HEK293 (cell line): ENCODE data around the gene MATR3.

Source experiments
- KLF16 ChIP-seq: fragments of 450-650 bp; formaldehyde crosslinking; IDR thresholded peaks from 2 replicates; pipeline ENCODE4 v1.5.1; 2017; ENCODE audit warnings: missing biosample characterization, missing genetic modification characterization
- MEIS1 ChIP-seq: sonication (generic); formaldehyde crosslinking; IDR thresholded peaks from 2 replicates; pipeline ENCODE4 v1.8.1; 2022; ENCODE audit warnings: missing genetic modification reagents, mild to moderate bottlenecking, borderline replicate concordance
- OSR2 ChIP-seq: fragments of 450-650 bp; formaldehyde crosslinking; IDR thresholded peaks from 2 replicates; pipeline ENCODE4 v1.5.1; 2016; ENCODE audit warnings: missing biosample characterization, missing genetic modification characterization
- SCRT2 ChIP-seq: fragments of 450-650 bp; formaldehyde crosslinking; IDR thresholded peaks from 2 replicates; pipeline ENCODE4 v1.5.1; 2016; ENCODE audit warnings: missing biosample characterization, missing genetic modification characterization
- SP3 ChIP-seq: fragments of 450-650 bp; formaldehyde crosslinking; IDR thresholded peaks from 2 replicates; pipeline ENCODE4 v1.5.1; 2016; ENCODE audit warnings: missing biosample characterization, missing genetic modification characterization
- YY1 ChIP-seq: fragments of 450-650 bp; formaldehyde crosslinking; IDR thresholded peaks from 2 replicates; pipeline ENCODE4 v1.5.1; 2018; ENCODE audit warnings: missing biosample characterization, missing genetic modification characterization
- ZBTB20 ChIP-seq: fragments of 450-650 bp; formaldehyde crosslinking; IDR thresholded peaks from 2 replicates; pipeline ENCODE4 v1.5.1; 2016; ENCODE audit warnings: missing biosample characterization, missing genetic modification characterization
- ZNF2 ChIP-seq: fragments of 450-650 bp; formaldehyde crosslinking; IDR thresholded peaks from 2 replicates; pipeline ENCODE4 v1.5.1; 2016; ENCODE audit warnings: missing biosample characterization, missing genetic modification characterization
- ZNF223 ChIP-seq: fragments of 450-650 bp; formaldehyde crosslinking; IDR thresholded peaks from 2 replicates; pipeline ENCODE4 v1.5.1; 2016; ENCODE audit warnings: missing biosample characterization, missing genetic modification characterization
- ZNF37A ChIP-seq: fragments of 450-650 bp; IDR thresholded peaks from 2 replicates; pipeline ENCODE4 v1.5.1; 2018; ENCODE audit warnings: missing biosample characterization, missing genetic modification characterization
- ZNF416 ChIP-seq: fragments of 450-650 bp; formaldehyde crosslinking; IDR thresholded peaks from 2 replicates; pipeline ENCODE4 v1.5.1; 2016; ENCODE audit warnings: missing biosample characterization, missing genetic modification characterization
- ZNF501 ChIP-seq: fragments of 450-650 bp; formaldehyde crosslinking; IDR thresholded peaks from 2 replicates; pipeline ENCODE4 v1.5.1; 2016; ENCODE audit warnings: missing biosample characterization, missing genetic modification characterization
- ZNF548 ChIP-seq: fragments of 450-650 bp; formaldehyde crosslinking; IDR thresholded peaks from 2 replicates; pipeline ENCODE4 v1.5.1; 2016; ENCODE audit warnings: missing biosample characterization, missing genetic modification characterization
- ZNF560 ChIP-seq: fragments of 450-650 bp; formaldehyde crosslinking; IDR thresholded peaks from 2 replicates; pipeline ENCODE4 v1.5.1; 2017; ENCODE audit warnings: missing biosample characterization, missing genetic modification characterization, borderline replicate concordance
- ZNF571 ChIP-seq: fragments of 450-650 bp; formaldehyde crosslinking; IDR thresholded peaks from 2 replicates; pipeline ENCODE4 v1.5.0; 2017; ENCODE audit warnings: missing biosample characterization, missing genetic modification characterization
- ZNF585B ChIP-seq: fragments of 450-650 bp; formaldehyde crosslinking; IDR thresholded peaks from 2 replicates; pipeline ENCODE4 v1.5.1; 2016; ENCODE audit warnings: missing biosample characterization, missing genetic modification characterization
- ZNF624 ChIP-seq: fragments of 450-650 bp; formaldehyde crosslinking; IDR thresholded peaks from 2 replicates; pipeline ENCODE4 v1.5.1; 2017; ENCODE audit warnings: missing biosample characterization, missing genetic modification characterization
- ZNF658 ChIP-seq: fragments of 450-650 bp; formaldehyde crosslinking; IDR thresholded peaks from 2 replicates; pipeline ENCODE4; 2016; ENCODE audit warnings: missing biosample characterization, missing genetic modification characterization
- ZNF660 ChIP-seq: fragments of 450-650 bp; IDR thresholded peaks from 2 replicates; pipeline ENCODE4 v1.5.1; 2018; ENCODE audit warnings: missing biosample characterization, mild to moderate bottlenecking, missing genetic modification characterization
- ZNF747 ChIP-seq: fragments of 450-650 bp; formaldehyde crosslinking; IDR thresholded peaks from 2 replicates; pipeline ENCODE4 v1.5.1; 2016; ENCODE audit warnings: missing biosample characterization, missing genetic modification characterization
- ZNF76 ChIP-seq: fragments of 450-650 bp; formaldehyde crosslinking; IDR thresholded peaks from 2 replicates; pipeline ENCODE4; 2016; ENCODE audit warnings: low read depth, missing biosample characterization, missing genetic modification characterization, borderline replicate concordance
- ZNF830 ChIP-seq: fragments of 450-650 bp; IDR thresholded peaks from 2 replicates; pipeline ENCODE4 v1.5.0; 2018; ENCODE audit warnings: missing biosample characterization, missing genetic modification characterization, low read depth, mild to moderate bottlenecking, moderate library complexity
- ZSCAN16 ChIP-seq: fragments of 450-650 bp; formaldehyde crosslinking; IDR thresholded peaks from 2 replicates; pipeline ENCODE4 v1.5.1; 2016; ENCODE audit warnings: missing biosample characterization, missing genetic modification characterization
- TF ChIP-seq, protein P1 (sequence below): fragments of 450-650 bp; formaldehyde crosslinking; IDR thresholded peaks from 2 replicates; pipeline ENCODE4 v1.5.1; 2016; ENCODE audit warnings: missing biosample characterization, missing genetic modification characterization
- TF ChIP-seq, protein P2 (sequence below): fragments of 450-650 bp; formaldehyde crosslinking; IDR thresholded peaks from 2 replicates; pipeline ENCODE4 v1.5.1; 2016; ENCODE audit warnings: missing biosample characterization, missing genetic modification characterization, borderline replicate concordance
- TF ChIP-seq, protein P3 (sequence below): fragments of 450-650 bp; formaldehyde crosslinking; IDR thresholded peaks from 2 replicates; pipeline ENCODE4 v1.5.1; 2017; ENCODE audit warnings: missing biosample characterization, missing genetic modification characterization
- TF ChIP-seq, protein P4 (sequence below): fragments of 450-650 bp; formaldehyde crosslinking; IDR thresholded peaks from 2 replicates; pipeline ENCODE4 v1.5.1; 2016; ENCODE audit warnings: missing biosample characterization, missing genetic modification characterization
- TF ChIP-seq, protein P5 (sequence below): fragments of 450-650 bp; formaldehyde crosslinking; IDR thresholded peaks from 2 replicates; pipeline ENCODE4 v1.5.1; 2016; ENCODE audit warnings: missing biosample characterization, missing genetic modification characterization

The MATR3 gene

DNA sequence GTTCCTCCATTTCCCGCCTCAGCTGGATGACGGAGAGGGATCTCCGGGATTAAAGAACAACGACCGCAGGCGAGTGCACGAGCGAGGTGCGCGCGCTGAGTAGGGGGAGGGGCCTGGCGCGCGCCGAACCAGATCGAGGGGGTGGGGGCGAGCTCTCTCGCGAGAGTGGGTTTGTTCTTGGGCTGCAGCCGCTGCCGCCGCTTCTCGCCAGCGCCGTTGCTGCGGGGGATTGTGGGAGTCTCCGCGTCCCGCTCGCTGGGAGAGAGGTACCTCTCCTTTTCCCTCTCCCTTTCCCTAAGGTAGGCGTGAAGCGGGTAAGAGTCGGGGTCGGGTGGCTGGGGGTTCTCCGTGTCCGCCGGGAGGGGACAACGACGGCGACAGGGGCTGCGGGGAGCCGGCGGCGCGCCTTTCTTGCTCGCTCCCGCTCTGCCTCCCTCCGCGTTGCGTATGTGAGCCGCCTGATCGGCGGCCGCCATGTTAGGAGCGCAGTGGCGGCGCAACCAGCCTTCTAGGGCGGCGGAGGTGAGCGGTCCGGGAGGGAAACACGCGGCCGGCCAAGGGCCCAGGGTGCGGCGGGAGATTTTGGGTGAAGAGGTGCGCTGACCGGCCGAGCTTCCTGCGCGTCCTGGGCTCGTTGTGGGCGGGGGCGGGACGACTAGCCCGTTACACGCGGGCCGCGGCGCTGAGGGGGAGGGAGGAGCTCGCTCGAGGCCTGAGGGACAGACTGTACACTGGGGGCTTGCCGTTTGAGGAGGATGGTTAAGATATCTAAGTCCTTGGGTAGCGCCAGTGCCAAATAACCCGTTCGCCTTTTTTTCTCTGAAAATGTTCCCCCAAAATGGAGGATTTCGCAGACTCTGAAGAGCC lies at the start of gene MATR3 (continued):
- TF ChIP-seq, protein P1, sequence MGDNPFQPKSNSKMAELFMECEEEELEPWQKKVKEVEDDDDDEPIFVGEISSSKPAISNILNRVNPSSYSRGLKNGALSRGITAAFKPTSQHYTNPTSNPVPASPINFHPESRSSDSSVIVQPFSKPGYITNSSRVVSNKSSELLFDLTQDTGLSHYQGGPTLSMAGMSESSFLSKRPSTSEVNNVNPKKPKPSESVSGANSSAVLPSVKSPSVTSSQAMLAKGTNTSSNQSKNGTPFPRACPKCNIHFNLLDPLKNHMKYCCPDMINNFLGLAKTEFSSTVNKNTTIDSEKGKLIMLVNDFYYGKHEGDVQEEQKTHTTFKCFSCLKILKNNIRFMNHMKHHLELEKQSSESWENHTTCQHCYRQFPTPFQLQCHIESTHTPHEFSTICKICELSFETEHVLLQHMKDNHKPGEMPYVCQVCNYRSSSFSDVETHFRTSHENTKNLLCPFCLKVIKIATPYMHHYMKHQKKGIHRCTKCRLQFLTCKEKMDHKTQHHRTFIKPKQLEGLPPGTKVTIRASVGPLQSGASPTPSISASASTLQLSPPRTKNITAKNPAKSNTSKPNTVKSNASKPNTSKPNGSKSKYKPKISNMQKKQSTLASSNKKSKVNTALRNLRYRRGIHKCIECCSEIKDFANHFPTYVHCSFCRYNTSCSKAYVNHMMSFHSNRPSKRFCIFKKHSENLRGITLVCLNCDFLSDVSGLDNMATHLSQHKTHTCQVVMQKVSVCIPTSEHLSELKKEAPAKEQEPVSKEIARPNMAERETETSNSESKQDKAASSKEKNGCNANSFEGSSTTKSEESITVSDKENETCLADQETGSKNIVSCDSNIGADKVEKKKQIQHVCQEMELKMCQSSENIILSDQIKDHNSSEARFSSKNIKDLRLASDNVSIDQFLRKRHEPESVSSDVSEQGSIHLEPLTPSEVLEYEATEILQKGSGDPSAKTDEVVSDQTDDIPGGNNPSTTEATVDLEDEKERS (tag by site-specific recombination), result no peak
- TF ChIP-seq OSR2 (tag by site-specific recombination) (no peak), ZNF37A (tag by site-specific recombination) (no peak), ZNF658 (tag by site-specific recombination) (no peak), ZNF747 (tag by site-specific recombination) (no peak), ZNF624 (no peak), ZNF416 (tag by site-specific recombination) (no peak; the same call in 1 of the 2 replicates), ZNF223 (tag by site-specific recombination) (no peak), ZSCAN16 (tag by site-specific recombination) (peak; percentile 46), ZNF571 (tag by site-specific recombination) (no peak), ZNF548 (tag by site-specific recombination) (0 out of 2 replicates have a peak, but pooled peaks have one; percentile 55), SCRT2 (tag by site-specific recombination) (no peak), MEIS1 (CRISPR knock-in tag) (no peak), SP3 (tag by site-specific recombination) (peak; percentile 89), ZNF2 (tag by site-specific recombination) (peak; percentile 61), ZNF830 (tag by site-specific recombination) (no peak), ZBTB20 (tag by site-specific recombination) (peak; percentile 61; the same call in 1 of the 2 replicates), ZNF660 (peak; percentile 84), ZNF76 (tag by site-specific recombination) (peak; percentile 97), KLF16 (peak; percentile 98), ZNF560 (no peak), ZNF585B (tag by site-specific recombination) (no peak), YY1 (tag by site-specific recombination) (peak; percentile 92), ZNF501 (tag by site-specific recombination) (peak; percentile 96)
- TF ChIP-seq, protein P2, sequence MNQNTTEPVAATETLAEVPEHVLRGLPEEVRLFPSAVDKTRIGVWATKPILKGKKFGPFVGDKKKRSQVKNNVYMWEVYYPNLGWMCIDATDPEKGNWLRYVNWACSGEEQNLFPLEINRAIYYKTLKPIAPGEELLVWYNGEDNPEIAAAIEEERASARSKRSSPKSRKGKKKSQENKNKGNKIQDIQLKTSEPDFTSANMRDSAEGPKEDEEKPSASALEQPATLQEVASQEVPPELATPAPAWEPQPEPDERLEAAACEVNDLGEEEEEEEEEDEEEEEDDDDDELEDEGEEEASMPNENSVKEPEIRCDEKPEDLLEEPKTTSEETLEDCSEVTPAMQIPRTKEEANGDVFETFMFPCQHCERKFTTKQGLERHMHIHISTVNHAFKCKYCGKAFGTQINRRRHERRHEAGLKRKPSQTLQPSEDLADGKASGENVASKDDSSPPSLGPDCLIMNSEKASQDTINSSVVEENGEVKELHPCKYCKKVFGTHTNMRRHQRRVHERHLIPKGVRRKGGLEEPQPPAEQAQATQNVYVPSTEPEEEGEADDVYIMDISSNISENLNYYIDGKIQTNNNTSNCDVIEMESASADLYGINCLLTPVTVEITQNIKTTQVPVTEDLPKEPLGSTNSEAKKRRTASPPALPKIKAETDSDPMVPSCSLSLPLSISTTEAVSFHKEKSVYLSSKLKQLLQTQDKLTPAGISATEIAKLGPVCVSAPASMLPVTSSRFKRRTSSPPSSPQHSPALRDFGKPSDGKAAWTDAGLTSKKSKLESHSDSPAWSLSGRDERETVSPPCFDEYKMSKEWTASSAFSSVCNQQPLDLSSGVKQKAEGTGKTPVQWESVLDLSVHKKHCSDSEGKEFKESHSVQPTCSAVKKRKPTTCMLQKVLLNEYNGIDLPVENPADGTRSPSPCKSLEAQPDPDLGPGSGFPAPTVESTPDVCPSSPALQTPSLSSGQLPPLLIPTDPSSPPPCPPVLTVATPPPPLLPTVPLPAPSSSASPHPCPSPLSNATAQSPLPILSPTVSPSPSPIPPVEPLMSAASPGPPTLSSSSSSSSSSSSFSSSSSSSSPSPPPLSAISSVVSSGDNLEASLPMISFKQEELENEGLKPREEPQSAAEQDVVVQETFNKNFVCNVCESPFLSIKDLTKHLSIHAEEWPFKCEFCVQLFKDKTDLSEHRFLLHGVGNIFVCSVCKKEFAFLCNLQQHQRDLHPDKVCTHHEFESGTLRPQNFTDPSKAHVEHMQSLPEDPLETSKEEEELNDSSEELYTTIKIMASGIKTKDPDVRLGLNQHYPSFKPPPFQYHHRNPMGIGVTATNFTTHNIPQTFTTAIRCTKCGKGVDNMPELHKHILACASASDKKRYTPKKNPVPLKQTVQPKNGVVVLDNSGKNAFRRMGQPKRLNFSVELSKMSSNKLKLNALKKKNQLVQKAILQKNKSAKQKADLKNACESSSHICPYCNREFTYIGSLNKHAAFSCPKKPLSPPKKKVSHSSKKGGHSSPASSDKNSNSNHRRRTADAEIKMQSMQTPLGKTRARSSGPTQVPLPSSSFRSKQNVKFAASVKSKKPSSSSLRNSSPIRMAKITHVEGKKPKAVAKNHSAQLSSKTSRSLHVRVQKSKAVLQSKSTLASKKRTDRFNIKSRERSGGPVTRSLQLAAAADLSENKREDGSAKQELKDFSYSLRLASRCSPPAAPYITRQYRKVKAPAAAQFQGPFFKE (tag by site-specific recombination), result no peak
- TF ChIP-seq, protein P3, sequence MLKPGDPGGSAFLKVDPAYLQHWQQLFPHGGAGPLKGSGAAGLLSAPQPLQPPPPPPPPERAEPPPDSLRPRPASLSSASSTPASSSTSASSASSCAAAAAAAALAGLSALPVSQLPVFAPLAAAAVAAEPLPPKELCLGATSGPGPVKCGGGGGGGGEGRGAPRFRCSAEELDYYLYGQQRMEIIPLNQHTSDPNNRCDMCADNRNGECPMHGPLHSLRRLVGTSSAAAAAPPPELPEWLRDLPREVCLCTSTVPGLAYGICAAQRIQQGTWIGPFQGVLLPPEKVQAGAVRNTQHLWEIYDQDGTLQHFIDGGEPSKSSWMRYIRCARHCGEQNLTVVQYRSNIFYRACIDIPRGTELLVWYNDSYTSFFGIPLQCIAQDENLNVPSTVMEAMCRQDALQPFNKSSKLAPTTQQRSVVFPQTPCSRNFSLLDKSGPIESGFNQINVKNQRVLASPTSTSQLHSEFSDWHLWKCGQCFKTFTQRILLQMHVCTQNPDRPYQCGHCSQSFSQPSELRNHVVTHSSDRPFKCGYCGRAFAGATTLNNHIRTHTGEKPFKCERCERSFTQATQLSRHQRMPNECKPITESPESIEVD (tag by site-specific recombination), result no peak
- TF ChIP-seq, protein P4, sequence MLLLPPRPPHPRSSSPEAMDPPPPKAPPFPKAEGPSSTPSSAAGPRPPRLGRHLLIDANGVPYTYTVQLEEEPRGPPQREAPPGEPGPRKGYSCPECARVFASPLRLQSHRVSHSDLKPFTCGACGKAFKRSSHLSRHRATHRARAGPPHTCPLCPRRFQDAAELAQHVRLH (tag by site-specific recombination), result no peak; the same call in 1 of the 2 replicates
- TF ChIP-seq, protein P5, sequence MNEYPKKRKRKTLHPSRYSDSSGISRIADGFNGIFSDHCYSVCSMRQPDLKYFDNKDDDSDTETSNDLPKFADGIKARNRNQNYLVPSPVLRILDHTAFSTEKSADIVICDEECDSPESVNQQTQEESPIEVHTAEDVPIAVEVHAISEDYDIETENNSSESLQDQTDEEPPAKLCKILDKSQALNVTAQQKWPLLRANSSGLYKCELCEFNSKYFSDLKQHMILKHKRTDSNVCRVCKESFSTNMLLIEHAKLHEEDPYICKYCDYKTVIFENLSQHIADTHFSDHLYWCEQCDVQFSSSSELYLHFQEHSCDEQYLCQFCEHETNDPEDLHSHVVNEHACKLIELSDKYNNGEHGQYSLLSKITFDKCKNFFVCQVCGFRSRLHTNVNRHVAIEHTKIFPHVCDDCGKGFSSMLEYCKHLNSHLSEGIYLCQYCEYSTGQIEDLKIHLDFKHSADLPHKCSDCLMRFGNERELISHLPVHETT (tag by site-specific recombination), result peak; percentile 61
